ENCODE measurements around the gene FUT3.

The FUT3 gene

DNA sequence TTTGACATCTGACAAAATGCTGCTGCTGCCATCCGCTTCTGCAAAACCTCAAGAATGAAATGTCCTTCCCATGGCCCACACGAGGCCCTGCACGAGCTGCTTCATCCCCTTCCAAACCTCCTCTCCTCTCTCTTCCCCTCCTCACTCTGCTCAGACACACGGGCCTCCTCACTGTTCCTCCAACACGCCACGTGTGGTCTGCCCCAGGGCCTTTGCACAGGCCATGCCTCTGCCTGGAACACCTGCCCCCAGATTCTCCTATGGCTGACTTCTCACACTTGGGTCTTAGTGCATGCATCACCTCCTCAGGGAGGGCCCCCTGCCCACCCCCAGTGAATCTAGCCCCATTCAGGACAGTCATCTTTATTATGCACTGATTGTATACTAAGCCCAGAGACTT lies 30.5 kb downstream of the FUT3 start:
- H3K4me3 ChIP-seq (ENCODE audit: low read depth, low read length): no peak overlapping the region
- no peak for DNase-seq (ENCODE audit: low read depth)
- TF ChIP-seq, protein P1, sequence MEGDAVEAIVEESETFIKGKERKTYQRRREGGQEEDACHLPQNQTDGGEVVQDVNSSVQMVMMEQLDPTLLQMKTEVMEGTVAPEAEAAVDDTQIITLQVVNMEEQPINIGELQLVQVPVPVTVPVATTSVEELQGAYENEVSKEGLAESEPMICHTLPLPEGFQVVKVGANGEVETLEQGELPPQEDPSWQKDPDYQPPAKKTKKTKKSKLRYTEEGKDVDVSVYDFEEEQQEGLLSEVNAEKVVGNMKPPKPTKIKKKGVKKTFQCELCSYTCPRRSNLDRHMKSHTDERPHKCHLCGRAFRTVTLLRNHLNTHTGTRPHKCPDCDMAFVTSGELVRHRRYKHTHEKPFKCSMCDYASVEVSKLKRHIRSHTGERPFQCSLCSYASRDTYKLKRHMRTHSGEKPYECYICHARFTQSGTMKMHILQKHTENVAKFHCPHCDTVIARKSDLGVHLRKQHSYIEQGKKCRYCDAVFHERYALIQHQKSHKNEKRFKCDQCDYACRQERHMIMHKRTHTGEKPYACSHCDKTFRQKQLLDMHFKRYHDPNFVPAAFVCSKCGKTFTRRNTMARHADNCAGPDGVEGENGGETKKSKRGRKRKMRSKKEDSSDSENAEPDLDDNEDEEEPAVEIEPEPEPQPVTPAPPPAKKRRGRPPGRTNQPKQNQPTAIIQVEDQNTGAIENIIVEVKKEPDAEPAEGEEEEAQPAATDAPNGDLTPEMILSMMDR (IDR thresholded peaks at IDR 0.05; ENCODE audit: insufficient read depth, low read depth, low read length, missing control alignments): no peak

DNA sequence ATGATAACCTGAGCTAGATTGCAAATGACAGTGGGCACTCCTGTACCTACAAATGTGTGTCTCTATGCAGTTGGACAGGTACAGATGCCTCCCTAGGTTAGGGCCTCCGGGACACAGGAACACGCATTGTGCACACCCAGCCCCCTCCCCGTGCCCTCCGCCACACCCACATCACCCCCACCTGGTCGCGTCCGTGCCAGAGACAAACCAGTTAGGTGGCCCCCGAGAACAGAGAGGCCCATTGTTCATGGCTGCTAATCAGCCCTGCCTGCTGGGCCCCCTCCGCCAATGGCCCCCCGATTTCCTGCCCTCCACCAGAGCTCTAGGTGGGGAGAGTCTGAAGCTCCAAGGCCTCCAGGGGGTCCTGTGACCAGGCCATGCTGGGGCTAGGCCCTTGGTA lies 32.7 kb downstream of the FUT3 start:
- DNase-seq (ENCODE audit: low read depth): no peak
- no peak overlapping the region for H3K4me3 ChIP-seq (ENCODE audit: low read depth, low read length)
- TF ChIP-seq, protein P1 (IDR thresholded peaks at IDR 0.05; ENCODE audit: insufficient read depth, low read depth, low read length, missing control alignments): no peak

DNA sequence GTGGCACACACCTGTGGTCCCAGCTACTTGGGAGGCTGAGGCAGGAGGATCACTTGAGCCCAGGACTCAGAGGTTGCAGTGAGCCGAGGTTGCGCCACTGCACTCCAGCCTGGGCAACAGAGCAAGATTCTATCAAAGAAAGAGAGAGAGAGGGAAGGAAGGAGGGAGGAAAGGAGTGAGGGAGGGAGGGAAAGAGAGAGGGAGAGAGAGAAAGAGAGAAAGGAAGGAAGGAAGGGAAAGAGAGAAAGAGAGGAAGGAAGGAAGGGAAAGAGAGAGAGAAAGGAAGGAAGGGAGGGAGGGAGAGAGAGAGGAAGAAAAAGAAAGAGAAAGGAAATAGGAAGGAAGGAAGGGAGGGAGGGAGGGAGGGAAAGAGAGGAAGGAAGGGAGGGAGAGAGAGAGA lies 34.0 kb downstream of the FUT3 start:
- DNase-seq (ENCODE audit: low read depth): no peak
- H3K4me3 ChIP-seq (ENCODE audit: low read depth, low read length): no peak overlapping the region
- TF ChIP-seq, protein P1 (IDR thresholded peaks at IDR 0.05; ENCODE audit: insufficient read depth, low read depth, low read length, missing control alignments): no peak

DNA sequence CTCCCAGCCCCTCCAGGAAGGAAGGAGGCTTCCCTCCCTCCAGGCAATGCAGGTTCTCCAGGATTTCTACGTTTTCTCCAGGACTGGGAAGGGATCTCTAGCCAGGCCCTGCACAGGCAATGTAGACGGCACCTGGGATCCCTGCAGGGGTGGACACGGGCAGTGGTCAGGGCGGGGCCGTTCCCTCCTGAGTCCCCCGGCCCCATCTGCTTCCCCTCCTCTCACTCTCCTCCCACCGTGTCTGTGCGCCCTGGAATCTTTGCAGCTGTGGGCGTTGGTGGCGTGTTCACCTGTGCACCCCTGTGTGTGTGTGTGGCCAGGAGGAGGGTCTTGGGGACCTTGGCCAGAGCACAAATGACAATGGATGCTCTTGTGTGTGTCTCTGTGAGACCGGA lies 36.4 kb downstream of the FUT3 start:
- no peak for DNase-seq (ENCODE audit: low read depth)

DNA sequence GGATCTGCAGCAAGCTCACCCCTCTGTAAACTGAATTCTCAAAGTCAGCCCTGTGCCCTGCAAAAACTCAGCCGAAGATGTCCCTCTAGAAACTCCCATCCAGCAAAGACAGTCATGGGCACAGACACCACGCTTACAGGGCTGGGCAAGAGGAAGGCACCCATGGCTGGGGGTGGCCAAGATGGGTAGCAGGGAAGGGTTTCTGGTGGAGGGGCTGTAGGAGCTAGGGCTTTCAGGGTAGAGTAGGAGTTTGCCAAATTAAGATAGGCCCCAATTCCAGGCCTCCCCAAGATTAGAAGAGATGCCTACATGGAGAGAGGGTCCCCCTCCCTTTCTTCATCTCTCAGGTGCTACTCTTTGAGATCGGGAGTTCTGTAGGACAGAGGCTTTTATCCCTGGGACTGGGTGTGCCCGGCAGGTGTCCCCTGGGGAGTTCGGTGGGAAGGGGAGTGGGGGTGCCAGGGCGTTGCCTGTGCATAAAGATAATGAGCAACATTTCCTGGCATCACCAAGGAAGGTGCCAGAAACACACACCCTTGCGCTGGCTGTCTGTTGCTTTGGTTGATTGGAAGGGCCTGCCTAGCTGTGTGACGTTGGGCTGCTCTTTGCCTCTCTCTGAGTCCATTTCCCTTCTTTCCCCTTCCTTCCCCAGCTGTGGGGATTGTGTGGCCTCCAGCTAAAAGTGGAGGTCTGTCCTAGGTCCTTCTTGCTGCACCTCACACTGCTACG lies 37.0 kb downstream of the FUT3 start:
- DNase-seq (ENCODE audit: low read depth): no peak
- TF ChIP-seq, protein P1 (IDR thresholded peaks at IDR 0.05; ENCODE audit: insufficient read depth, low read depth, low read length, missing control alignments): no peak

More for the DNA sequence above, 36.4 kb downstream of the FUT3 start:
- no peak overlapping the region for H3K4me3 ChIP-seq (ENCODE audit: low read depth, low read length)
- TF ChIP-seq, protein P1 (IDR thresholded peaks at IDR 0.05; ENCODE audit: insufficient read depth, low read depth, low read length, missing control alignments): no peak

DNA sequence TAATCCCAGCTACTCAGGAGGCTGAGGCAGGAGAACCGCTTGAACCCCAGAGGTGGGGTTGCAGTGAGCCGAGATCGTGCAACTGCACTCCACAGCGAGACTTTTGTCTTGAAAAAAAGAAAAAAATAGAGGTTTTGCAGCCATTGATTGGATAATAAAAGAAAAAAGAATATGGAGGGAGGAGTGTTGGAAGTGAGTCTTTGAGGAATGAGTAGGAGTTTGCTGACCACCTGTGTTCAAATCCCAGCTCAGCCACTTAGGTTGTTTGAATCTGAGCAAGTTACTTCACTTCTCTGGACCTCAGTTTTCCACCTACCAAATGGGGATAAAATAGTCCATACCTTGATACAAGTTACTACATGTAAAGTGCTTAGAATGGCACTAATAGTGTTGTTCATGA lies 40.1 kb downstream of the FUT3 start:
- no peak overlapping the region for H3K4me3 ChIP-seq (ENCODE audit: low read depth, low read length)
- no peak for DNase-seq (ENCODE audit: low read depth)
- TF ChIP-seq, protein P1 (IDR thresholded peaks at IDR 0.05; ENCODE audit: insufficient read depth, low read depth, low read length, missing control alignments): no peak

More for the DNA sequence above, 37.0 kb downstream of the FUT3 start:
- no peak overlapping the region for H3K4me3 ChIP-seq (ENCODE audit: low read depth, low read length)

DNA sequence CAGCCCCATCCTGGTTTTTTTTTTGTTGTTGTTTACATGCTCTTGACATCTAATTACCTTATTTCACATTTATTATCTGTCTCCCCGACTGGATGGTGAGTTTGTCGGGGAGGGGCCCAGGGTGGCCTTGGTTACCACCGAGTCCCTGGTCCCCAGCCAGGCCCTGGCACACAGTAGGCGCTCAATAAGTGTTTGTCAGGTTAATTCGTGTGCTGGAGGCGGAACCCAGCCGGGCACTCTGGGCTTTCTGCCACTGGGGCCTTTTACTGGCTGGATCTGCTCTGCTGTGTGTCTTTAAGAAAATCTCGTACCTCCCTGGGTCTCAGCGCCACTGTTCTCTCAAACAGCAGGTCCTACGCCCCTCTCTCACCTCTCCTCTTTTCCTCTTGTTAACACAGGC lies 41.8 kb downstream of the FUT3 start:
- H3K4me3 ChIP-seq (ENCODE audit: low read depth, low read length): no peak overlapping the region
- DNase-seq (ENCODE audit: low read depth): no peak
- TF ChIP-seq, protein P1 (IDR thresholded peaks at IDR 0.05; ENCODE audit: insufficient read depth, low read depth, low read length, missing control alignments): no peak
